GM12891 (cell line): Measurements from ENCODE around the gene ZBTB7B.

Experiments used
- PAX5 ChIP-seq: IDR thresholded peaks from 2 replicates; pipeline ENCODE4 v1.6.1; 2011; ENCODE audit warnings: low read length, moderate library complexity, mild to moderate bottlenecking; ENCODE audit not compliant: insufficient read depth, severe bottlenecking
- POLR2A ChIP-seq: IDR thresholded peaks from 2 replicates; pipeline ENCODE4 v1.6.1; 2011; ENCODE audit warnings: low read depth, low read length, control low read depth
- POLR2AphosphoS5 ChIP-seq: IDR thresholded peaks from 2 replicates; pipeline ENCODE4 v1.6.1; 2011; ENCODE audit warnings: low read depth, low read length, control low read depth
- POU2F2 ChIP-seq: IDR thresholded peaks from 2 replicates; pipeline ENCODE4 v1.6.1; 2011; ENCODE audit warnings: low read depth, mild to moderate bottlenecking, control low read depth, low read length, moderate library complexity
- SPI1 ChIP-seq: IDR thresholded peaks from 2 replicates; pipeline ENCODE4 v1.6.1; 2011; ENCODE audit warnings: low read depth, low read length, control low read depth
- TAF1 ChIP-seq: IDR thresholded peaks from 2 replicates; pipeline ENCODE4 v1.6.1; 2011; ENCODE audit warnings: low read depth, low read length, control low read depth

GRCh38 chr1:154962156-154962749 is 40.3 kb upstream of the ZBTB7B start:
- 0 out of 2 replicates have a peak, but pooled peaks have one; percentile 4 for TF ChIP-seq POLR2A
- TF ChIP-seq PAX5: no peak
- no peak for TF ChIP-seq POU2F2
- no peak for TF ChIP-seq TAF1
- TF ChIP-seq POLR2AphosphoS5: peak; percentile 35; the same call in 1 of the 2 replicates
- no peak for TF ChIP-seq SPI1
